ENCODE data around the gene ZFP36L2. TPM values are rescaled to one million over a fixed set of nuclear protein-coding genes. Genes with fewer than 3 reads are reported as not detected.

The ZFP36L2 gene
- total and polyA plus RNA-seq, 9 of the 15 experiments (the other 6 are each of a cell fraction or from before 2014, with no cell fraction given), result 4.1 to 60.6 (median 20.3) TPM

DNA sequence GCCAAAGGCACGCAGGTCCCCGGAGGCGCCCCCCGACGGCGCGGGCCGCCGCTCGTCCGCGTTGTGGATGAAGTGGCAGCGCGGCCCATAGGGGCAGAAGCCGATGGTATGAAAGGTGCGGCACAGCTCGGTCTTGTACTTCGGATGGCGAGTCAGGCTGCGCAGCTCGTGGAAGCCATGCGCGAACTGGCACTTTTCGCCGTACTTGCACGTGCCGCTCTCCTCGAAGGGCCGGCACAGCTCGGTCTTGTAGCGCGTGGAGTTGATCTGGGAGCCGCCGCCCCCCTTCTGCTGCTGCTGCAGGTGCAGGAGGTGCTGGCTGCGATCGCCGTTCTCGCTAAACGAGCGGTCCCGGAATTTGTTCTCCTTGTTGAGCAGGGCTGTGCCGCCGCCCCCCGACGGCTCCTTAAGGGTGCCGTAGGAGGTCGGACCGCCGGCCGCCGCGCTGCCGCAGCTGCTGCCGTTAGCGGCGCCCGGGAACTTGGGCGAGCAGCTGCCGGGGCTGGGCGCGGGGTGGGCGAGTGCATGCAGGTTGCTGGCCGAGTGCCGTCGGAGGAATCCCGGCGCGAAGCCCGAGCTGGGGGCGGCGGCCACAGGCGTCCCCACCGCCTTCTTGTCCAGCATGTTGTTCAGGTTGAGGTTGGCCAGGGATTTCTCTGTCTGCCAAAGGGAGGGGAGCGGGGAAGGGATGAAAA is 1.2 kb downstream of the ZFP36L2 start (continued):
- no peak for TF ChIP-seq JUND (IDR thresholded peaks at IDR 0.05; ENCODE audit: borderline replicate concordance, low read depth, low read length)
- no peak for TF ChIP-seq JUND (tag; IDR thresholded peaks at IDR 0.05; ENCODE audit: borderline replicate concordance, low read depth, low read length)
- no peak for TF ChIP-seq REST (IDR thresholded peaks at IDR 0.05; ENCODE audit: borderline replicate concordance)
- no peak for TF ChIP-seq REST (CRISPR knock-in tag; IDR thresholded peaks at IDR 0.05; ENCODE audit: low read depth)
- TF ChIP-seq HDAC1 (IDR thresholded peaks at IDR 0.05), result 0 out of 4 replicates have a peak, but pooled peaks of 1 of the 2 experiments have one; percentile 49
- TF ChIP-seq SIN3A (IDR thresholded peaks at IDR 0.05; ENCODE audit: borderline replicate concordance in 2 of 2, control insufficient read depth in 1 of 2, low read depth in 2 of 2, low read length in 2 of 2), result peak in 1 of 2 experiments; percentile 43; a peak in 1 of 4 replicates
- no peak for TF ChIP-seq ELF2 (CRISPR knock-in tag; IDR thresholded peaks at IDR 0.05)
- no peak for TF ChIP-seq ZSCAN29 (IDR thresholded peaks at IDR 0.05)
- no peak for TF ChIP-seq SMC3 (conservative IDR thresholded peaks at IDR 0.05; ENCODE audit: insufficient read depth, low read depth, low read length)
- no peak for TF ChIP-seq MCM7 (IDR thresholded peaks at IDR 0.05)
- TF ChIP-seq CXXC5 (CRISPR knock-in tag; IDR thresholded peaks at IDR 0.05), result peak; percentile 57; the same call in 1 of the 2 replicates
- TF ChIP-seq ZNF583 (CRISPR knock-in tag; IDR thresholded peaks at IDR 0.05), result 0 out of 2 replicates have a peak, but pooled peaks have one; percentile 23
- TF ChIP-seq MLLT1 (IDR thresholded peaks at IDR 0.05), result peak; percentile 32 to 76; a peak in 3 of 4 replicates
- TF ChIP-seq, protein P1, sequence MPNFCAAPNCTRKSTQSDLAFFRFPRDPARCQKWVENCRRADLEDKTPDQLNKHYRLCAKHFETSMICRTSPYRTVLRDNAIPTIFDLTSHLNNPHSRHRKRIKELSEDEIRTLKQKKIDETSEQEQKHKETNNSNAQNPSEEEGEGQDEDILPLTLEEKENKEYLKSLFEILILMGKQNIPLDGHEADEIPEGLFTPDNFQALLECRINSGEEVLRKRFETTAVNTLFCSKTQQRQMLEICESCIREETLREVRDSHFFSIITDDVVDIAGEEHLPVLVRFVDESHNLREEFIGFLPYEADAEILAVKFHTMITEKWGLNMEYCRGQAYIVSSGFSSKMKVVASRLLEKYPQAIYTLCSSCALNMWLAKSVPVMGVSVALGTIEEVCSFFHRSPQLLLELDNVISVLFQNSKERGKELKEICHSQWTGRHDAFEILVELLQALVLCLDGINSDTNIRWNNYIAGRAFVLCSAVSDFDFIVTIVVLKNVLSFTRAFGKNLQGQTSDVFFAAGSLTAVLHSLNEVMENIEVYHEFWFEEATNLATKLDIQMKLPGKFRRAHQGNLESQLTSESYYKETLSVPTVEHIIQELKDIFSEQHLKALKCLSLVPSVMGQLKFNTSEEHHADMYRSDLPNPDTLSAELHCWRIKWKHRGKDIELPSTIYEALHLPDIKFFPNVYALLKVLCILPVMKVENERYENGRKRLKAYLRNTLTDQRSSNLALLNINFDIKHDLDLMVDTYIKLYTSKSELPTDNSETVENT (CRISPR knock-in tag; IDR thresholded peaks at IDR 0.05), result peak; percentile 27; the same call in 1 of the 2 replicates
- peak; percentile 35; the same call in 1 of the 2 replicates for TF ChIP-seq HNRNPL (IDR thresholded peaks at IDR 0.05; ENCODE audit: low read depth, low read length)
- 0 out of 2 replicates have a peak, but pooled peaks have one; percentile 7 for TF ChIP-seq TCF3 (CRISPR knock-in tag; IDR thresholded peaks at IDR 0.05)
- peak; percentile 83 for TF ChIP-seq NFIC (IDR thresholded peaks at IDR 0.05)

Measured in K562 (cell line).